H9 (cell line): ENCODE data around the gene BAIAP2. TPM values are rescaled to one million over a fixed set of nuclear protein-coding genes. Genes with fewer than 3 reads are reported as not detected.

Source experiments
- DNase-seq: peaks from one replicate; pipeline ENCODE4 v3.0.0-alpha.2; 2017
- H2AFZ ChIP-seq: one replicate; pipeline ENCODE4 v1.6.1; 2013; ENCODE audit warnings: mild to moderate bottlenecking, low read length, control low read depth, moderate library complexity
- H2AK5ac ChIP-seq: 2 replicates; pipeline ENCODE4 v1.6.1; 2013; ENCODE audit warnings: low read length, control low read depth, mixed read lengths; ENCODE audit not compliant: insufficient read length
- H2BK120ac ChIP-seq: one replicate; pipeline ENCODE4 v1.6.1; 2013; ENCODE audit warnings: low read depth, mild to moderate bottlenecking, low read length, control low read depth, inconsistent platforms; ENCODE audit not compliant: poor library complexity, severe bottlenecking
- H2BK12ac ChIP-seq: 2 replicates; pipeline ENCODE4 v1.6.1; 2013; ENCODE audit warnings: low read length, control low read depth, mixed read lengths, low read depth; ENCODE audit not compliant: insufficient read length
- H2BK15ac ChIP-seq: 2 replicates; pipeline ENCODE4 v1.6.1; 2013; ENCODE audit warnings: low read depth, low read length, control low read depth
- H2BK20ac ChIP-seq: one replicate; pipeline ENCODE4 v1.6.1; 2013; ENCODE audit warnings: low read depth, mild to moderate bottlenecking, low read length, control low read depth, inconsistent platforms; ENCODE audit not compliant: poor library complexity, severe bottlenecking
- H2BK5ac ChIP-seq: 2 replicates; pipeline ENCODE4 v1.6.1; 2013; ENCODE audit warnings: low read length, control low read depth, mixed read lengths; ENCODE audit not compliant: insufficient read length
- H3K14ac ChIP-seq: 2 replicates; pipeline ENCODE4 v1.6.1; 2013; ENCODE audit warnings: low read length, control low read depth; ENCODE audit not compliant: insufficient read depth
- H3K18ac ChIP-seq: 2 replicates; pipeline ENCODE4 v1.6.1; 2013; ENCODE audit warnings: low read depth, mild to moderate bottlenecking, mixed read lengths, low read length, control low read depth; ENCODE audit not compliant: insufficient read length
- H3K23ac ChIP-seq: 2 replicates; pipeline ENCODE4 v1.6.1; 2013; ENCODE audit warnings: low read length, control low read depth, mixed read lengths, low read depth; ENCODE audit not compliant: insufficient read length
- H3K23me2 ChIP-seq: 2 replicates; pipeline ENCODE4 v1.6.1; 2013; ENCODE audit warnings: low read depth, mild to moderate bottlenecking, mixed read lengths, low read length, control low read depth; ENCODE audit not compliant: insufficient read length, poor library complexity, severe bottlenecking
- H3K27ac ChIP-seq: 2 replicates; pipeline ENCODE4 v1.5.1; 2013; ENCODE audit warnings: low read length, control low read depth, mixed read lengths, low read depth; ENCODE audit not compliant: insufficient read length
- H3K27me3 ChIP-seq: 2 replicates; pipeline ENCODE4 v1.6.1; 2013; ENCODE audit warnings: low read length, control low read depth, inconsistent platforms; ENCODE audit not compliant: insufficient read depth
- H3K4ac ChIP-seq: 2 replicates; pipeline ENCODE4 v1.6.1; 2013; ENCODE audit warnings: low read depth, mild to moderate bottlenecking, control low read depth, inconsistent platforms, low read length, moderate library complexity
- H3K4me1 ChIP-seq: 2 replicates; pipeline ENCODE4 v1.6.1; 2013; ENCODE audit warnings: low read length, control low read depth, inconsistent platforms; ENCODE audit not compliant: insufficient read depth
- H3K4me2 ChIP-seq: 2 replicates; pipeline ENCODE4 v1.6.1; 2013; ENCODE audit warnings: low read length, control low read depth, mixed read lengths; ENCODE audit not compliant: insufficient read length, insufficient read depth
- H3K56ac ChIP-seq: 2 replicates; pipeline ENCODE4 v1.6.1; 2013; ENCODE audit warnings: low read depth, mild to moderate bottlenecking, mixed read lengths, low read length, control low read depth; ENCODE audit not compliant: insufficient read length
- H3K79me1 ChIP-seq: 2 replicates; pipeline ENCODE4 v1.6.1; 2013; ENCODE audit warnings: low read depth, mild to moderate bottlenecking, moderate library complexity, low read length, control low read depth, inconsistent platforms; ENCODE audit not compliant: insufficient read depth, poor library complexity, severe bottlenecking
- H3K79me2 ChIP-seq: 2 replicates; pipeline ENCODE4 v1.6.1; 2013; ENCODE audit warnings: low read length, control low read depth, inconsistent platforms; ENCODE audit not compliant: insufficient read depth
- H3K9ac ChIP-seq: 2 replicates; pipeline ENCODE4 v1.6.1; 2013; ENCODE audit warnings: low read length, control low read depth, mixed read lengths; ENCODE audit not compliant: insufficient read length; ENCODE audit errors: extremely low read depth
- H3K9me3 ChIP-seq: one replicate; pipeline ENCODE4 v1.6.1; 2013; ENCODE audit warnings: low read depth, low read length, inconsistent platforms; ENCODE audit not compliant: control insufficient read depth
- H3T11ph ChIP-seq: one replicate; pipeline ENCODE4 v1.6.1; 2013; ENCODE audit warnings: mild to moderate bottlenecking, low read length, control low read depth, inconsistent platforms
- H4K20me1 ChIP-seq: one replicate; pipeline ENCODE4 v1.6.1; 2013; ENCODE audit not compliant: control insufficient read depth, insufficient read length, insufficient read depth
- H4K5ac ChIP-seq: 2 replicates; pipeline ENCODE4 v1.6.1; 2013; ENCODE audit warnings: low read depth, mild to moderate bottlenecking, mixed read lengths, low read length, control low read depth; ENCODE audit not compliant: insufficient read length
- H4K8ac ChIP-seq: replicated peaks from 2 replicates; pipeline ENCODE4 v1.6.1; 2013; ENCODE audit warnings: low read length, control low read depth, mixed read lengths, low read depth; ENCODE audit not compliant: insufficient read length
- H4K91ac ChIP-seq: 2 replicates; pipeline ENCODE4 v1.6.1; 2013; ENCODE audit warnings: low read depth, mild to moderate bottlenecking, moderate library complexity, mixed read lengths, low read length, control low read depth; ENCODE audit not compliant: insufficient read length
- H3K27ac Mint-ChIP-seq, 3 experiments: 2 replicates in 2 of 3; 3 replicates in 1 of 3; pipeline ENCODE4 v1.8.0; 2020 to 2021; ENCODE audit warnings: mixed read lengths in 3 of 3, mild to moderate bottlenecking in 1 of 3, moderate library complexity in 1 of 3
- H3K27me3 Mint-ChIP-seq: 2 replicates; pipeline ENCODE4 v1.8.0; 2021; ENCODE audit warnings: low read depth, mild to moderate bottlenecking, moderate library complexity, mixed read lengths
- H3K36me3 Mint-ChIP-seq, 3 experiments: 2 replicates in 2 of 3; 3 replicates in 1 of 3; pipeline ENCODE4 v1.8.0; 2020 to 2021; ENCODE audit warnings: low read depth in 3 of 3, mixed read lengths in 3 of 3; ENCODE audit not compliant: insufficient read depth in 1 of 3
- H3K4me1 Mint-ChIP-seq, 2 experiments: 2 replicates each; pipeline ENCODE4 v1.8.0; 2020; ENCODE audit warnings: mixed read lengths in 2 of 2
- H3K4me3 Mint-ChIP-seq, 2 experiments: 2 replicates in 1 of 2; 3 replicates in 1 of 2; pipeline ENCODE4 v1.8.0; 2020 to 2021; ENCODE audit warnings: mild to moderate bottlenecking in 2 of 2, mixed read lengths in 2 of 2, moderate library complexity in 1 of 2
- H3K9me3 Mint-ChIP-seq, 2 experiments: 2 replicates in 1 of 2; 3 replicates in 1 of 2; pipeline ENCODE4 v1.8.0; 2020; ENCODE audit warnings: mild to moderate bottlenecking in 2 of 2, mixed read lengths in 2 of 2, moderate library complexity in 1 of 2
- CTCF ChIP-seq: fragments of 200-600 bp; sonication (generic); conservative IDR thresholded peaks from 3 replicates; pipeline ENCODE4 v1.8.0; 2021; ENCODE audit warnings: antibody characterized with exemption, mild to moderate bottlenecking
- WGBS: extraction: QIAGEN DNeasy Blood & Tissue Kit; methylation state at CpG from one replicate; pipeline ENCODE4 v1.1.7; 2013; ENCODE audit warnings: missing lambda C conversion rate, low lambda C conversion rate, mixed read lengths; ENCODE audit not compliant: insufficient read length; ENCODE audit errors: extremely low coverage; 5-methylcytosine and 5-hydroxymethylcytosine counted together
- total RNA-seq: library from RNA; stranded (reverse); gene quantifications from 2 replicates; pipeline ENCODE4 v1.2.1, GENCODE V29; 2021

BAIAP2 gene
- total RNA-seq, 1 experiment from 2014 or later = 27.8 TPM

- Histone ChIP-seq H2AFZ (no peak overlapping the region), H4K20me1 (peaks cover 3% of the 10 kb centered on the region), H3K79me2 (no peaks in the 10 kb centered on the region), H3K18ac (no peak overlapping the region), H2AK5ac (no peak overlapping the region), H3K23me2 (no peaks in the 10 kb centered on the region), H3T11ph (no peak overlapping the region), H3K4me1 (no peaks in the 10 kb centered on the region), H3K14ac (no peak overlapping the region; the same call in 1 of the 2 replicates), H2BK20ac (no peak overlapping the region), H3K27me3 (no peaks in the 10 kb centered on the region), H4K8ac (no peak overlapping the region), H3K56ac (no peak overlapping the region), H2BK12ac (no peak overlapping the region), H2BK5ac (no peak overlapping the region), H3K4ac (no peak overlapping the region), H3K79me1 (no peaks in the 10 kb centered on the region), H3K4me2 (no peak overlapping the region), H3K27ac (no peak overlapping the region), H3K23ac (no peak overlapping the region), H2BK15ac (no peak overlapping the region), H4K91ac (no peak overlapping the region), H4K5ac (no peak overlapping the region), H3K9ac (no peak overlapping the region), H2BK120ac (no peak overlapping the region), H3K9me3 (no peaks in the 10 kb centered on the region)
- peaks cover 0 to 10% (median 9%) of the 10 kb centered on the region in 3 experiments; a peak in 3 of 7 replicates for H3K36me3 Mint-ChIP-seq
- no peaks in the 10 kb centered on the region; the same call in 1 of the 2 replicates for H3K27me3 Mint-ChIP-seq
- no CpG with 5 or more reads among the region's 26 CpGs for WGBS
- H3K9me3 Mint-ChIP-seq = no peaks in the 10 kb centered on the region
- H3K27ac Mint-ChIP-seq = peak overlapping the region in 1 of 3 experiments; percentile 64; a peak in 1 of 7 replicates
- no peak for TF ChIP-seq CTCF
- DNase-seq = no peak
- peaks cover under 1 to 5% of the 10 kb centered on the region in 2 experiments; a peak in 1 of 4 replicates for H3K4me1 Mint-ChIP-seq
- H3K4me3 Mint-ChIP-seq = no peak overlapping the region
Measured at GRCh38 chr17:81084680-81085419, 49.9 kb downstream of the BAIAP2 start.
